HEK293 (cell line): ENCODE measurements around the gene USP3.

ENCODE experiments used
- CTCF ChIA-PET: fragments of 350-600 bp; formaldehyde crosslinking; extraction: SDS; loops from one replicate; lab custom pipeline; 2021; ENCODE audit warnings: antibody characterized with exemption; lab: Yijun Ruan, JAX
- POLR2A ChIA-PET: fragments of 300-600 bp; formaldehyde crosslinking; extraction: SDS; loops from one replicate; lab custom pipeline; 2020; ENCODE audit warnings: antibody characterized with exemption, inconsistent platforms; lab: Yijun Ruan, JAX
- H3K27ac ChIP-seq: fragments of 200-500 bp; sonication (Bioruptor generic); 2 replicates; pipeline ENCODE4 v1.5.1; 2014; ENCODE audit warnings: low read depth, low read length, control low read depth, inconsistent platforms; ENCODE audit errors: extremely low read depth
- H3K36me3 ChIP-seq, 2 experiments: fragments of 200-500 bp in 1 of 2; sonication (Bioruptor generic) in 1 of 2; 1 replicate in 1 of 2; 2 replicates in 1 of 2; pipeline ENCODE4 v1.5.1; 2014 to 2017; ENCODE audit warnings: inconsistent platforms in 2 of 2, low read length in 2 of 2; ENCODE audit not compliant: control insufficient read depth in 2 of 2, insufficient read depth in 1 of 2
- H3K4me1 ChIP-seq: fragments of 200-500 bp; sonication (Bioruptor generic); 2 replicates; pipeline ENCODE4 v1.5.1; 2014; ENCODE audit warnings: mild to moderate bottlenecking, low read length, inconsistent platforms; ENCODE audit not compliant: control insufficient read depth, insufficient read depth
- H3K4me3 ChIP-seq: 2 replicates; pipeline ENCODE4 v1.5.1; 2011; ENCODE audit warnings: low read depth, mild to moderate bottlenecking, control low read depth, low read length, moderate library complexity
- H3K9me3 ChIP-seq: fragments of 200-500 bp; sonication (Bioruptor generic); 2 replicates; pipeline ENCODE4 v1.5.1; 2014; ENCODE audit warnings: low read depth, low read length, inconsistent platforms; ENCODE audit not compliant: control insufficient read depth, insufficient read depth
- CTCF ChIP-seq: fragments of 450-650 bp; formaldehyde crosslinking; IDR thresholded peaks from 2 replicates; pipeline ENCODE4 v1.5.1; 2016; ENCODE audit warnings: missing biosample characterization, missing genetic modification characterization
- FEZF1 ChIP-seq: fragments of 450-650 bp; formaldehyde crosslinking; IDR thresholded peaks from 2 replicates; pipeline ENCODE4 v1.5.1; 2016; ENCODE audit warnings: missing biosample characterization, missing genetic modification characterization
- SP7 ChIP-seq: fragments of 450-650 bp; formaldehyde crosslinking; IDR thresholded peaks from 2 replicates; pipeline ENCODE4 v1.5.1; 2016; ENCODE audit warnings: missing biosample characterization, missing genetic modification characterization
- YY1 ChIP-seq: fragments of 450-650 bp; formaldehyde crosslinking; IDR thresholded peaks from 2 replicates; pipeline ENCODE4 v1.5.1; 2018; ENCODE audit warnings: missing biosample characterization, missing genetic modification characterization
- ZBTB17 ChIP-seq: fragments of 450-650 bp; formaldehyde crosslinking; IDR thresholded peaks from 2 replicates; pipeline ENCODE4 v1.5.1; 2016; ENCODE audit warnings: missing biosample characterization, missing genetic modification characterization
- ZBTB44 ChIP-seq: fragments of 450-650 bp; IDR thresholded peaks from 2 replicates; pipeline ENCODE4 v1.5.1; 2018; ENCODE audit warnings: missing biosample characterization, mild to moderate bottlenecking, missing genetic modification characterization
- ZBTB49 ChIP-seq: fragments of 450-650 bp; formaldehyde crosslinking; IDR thresholded peaks from 2 replicates; pipeline ENCODE4 v1.5.1; 2016; ENCODE audit warnings: missing biosample characterization, missing genetic modification characterization, low read depth
- ZBTB7A ChIP-seq: fragments of 450-650 bp; formaldehyde crosslinking; IDR thresholded peaks from 2 replicates; pipeline ENCODE4 v1.5.1; 2016; ENCODE audit warnings: low read depth, missing biosample characterization, missing genetic modification characterization
- ZNF138 ChIP-seq: fragments of 450-650 bp; formaldehyde crosslinking; IDR thresholded peaks from 2 replicates; pipeline ENCODE4 v1.5.1; 2016; ENCODE audit warnings: missing biosample characterization, missing genetic modification characterization, borderline replicate concordance
- ZNF146 ChIP-seq: fragments of 450-650 bp; formaldehyde crosslinking; IDR thresholded peaks from 2 replicates; pipeline ENCODE4 v1.5.1; 2016; ENCODE audit warnings: missing biosample characterization, missing genetic modification characterization
- ZNF16 ChIP-seq: fragments of 450-650 bp; formaldehyde crosslinking; IDR thresholded peaks from 2 replicates; pipeline ENCODE4 v1.5.1; 2016; ENCODE audit warnings: low read depth, missing biosample characterization, missing genetic modification characterization
- ZNF169 ChIP-seq: fragments of 450-650 bp; formaldehyde crosslinking; IDR thresholded peaks from 2 replicates; pipeline ENCODE4 v1.5.1; 2016; ENCODE audit warnings: missing biosample characterization, missing genetic modification characterization
- ZNF221 ChIP-seq: fragments of 450-650 bp; formaldehyde crosslinking; IDR thresholded peaks from 2 replicates; pipeline ENCODE4 v1.5.1; 2017; ENCODE audit warnings: missing biosample characterization, missing genetic modification characterization, borderline replicate concordance
- ZNF341 ChIP-seq: fragments of 450-650 bp; formaldehyde crosslinking; IDR thresholded peaks from 2 replicates; pipeline ENCODE4; 2016; ENCODE audit warnings: low read depth, missing biosample characterization, missing genetic modification characterization
- ZNF398 ChIP-seq: fragments of 450-650 bp; formaldehyde crosslinking; IDR thresholded peaks from 2 replicates; pipeline ENCODE4 v1.5.1; 2017; ENCODE audit warnings: missing biosample characterization, missing genetic modification characterization
- ZNF580 ChIP-seq: fragments of 450-650 bp; formaldehyde crosslinking; IDR thresholded peaks from 2 replicates; pipeline ENCODE4 v1.5.1; 2016; ENCODE audit warnings: missing biosample characterization, missing genetic modification characterization
- ZNF585B ChIP-seq: fragments of 450-650 bp; formaldehyde crosslinking; IDR thresholded peaks from 2 replicates; pipeline ENCODE4 v1.5.1; 2016; ENCODE audit warnings: missing biosample characterization, missing genetic modification characterization
- ZNF596 ChIP-seq: fragments of 450-650 bp; IDR thresholded peaks from 2 replicates; pipeline ENCODE4 v1.5.0; 2018; ENCODE audit warnings: missing biosample characterization, mild to moderate bottlenecking, missing genetic modification characterization, moderate library complexity
- ZNF610 ChIP-seq: fragments of 450-650 bp; formaldehyde crosslinking; IDR thresholded peaks from 2 replicates; pipeline ENCODE4 v1.5.1; 2016; ENCODE audit warnings: missing biosample characterization, missing genetic modification characterization, borderline replicate concordance
- ZNF664 ChIP-seq: fragments of 450-650 bp; formaldehyde crosslinking; IDR thresholded peaks from 2 replicates; pipeline ENCODE4 v1.5.1; 2016; ENCODE audit warnings: missing biosample characterization, missing genetic modification characterization

The USP3 gene

GRCh38 chr15:63610209-63610841 is 105.9 kb downstream of the USP3 start (continued):
- no peak for TF ChIP-seq ZNF169 (tag by site-specific recombination)
- peak; percentile 53 for TF ChIP-seq SP7 (tag by site-specific recombination)
- TF ChIP-seq FEZF1 (tag by site-specific recombination) = peak; percentile 80
- peak; percentile 68; the same call in 1 of the 2 replicates for TF ChIP-seq CTCF (tag by site-specific recombination)
- no peak for TF ChIP-seq YY1 (tag by site-specific recombination)
- TF ChIP-seq ZBTB44 = peak; percentile 84
- TF ChIP-seq ZNF664 (tag by site-specific recombination) = no peak
- TF ChIP-seq ZNF221 (tag by site-specific recombination) = no peak
- peak; percentile 74 for TF ChIP-seq ZBTB17 (tag by site-specific recombination)
- 0 out of 2 replicates have a peak, but pooled peaks have one; percentile 22 for TF ChIP-seq ZNF580 (tag by site-specific recombination)

- no peak for TF ChIP-seq ZNF585B (tag by site-specific recombination)
These were observed 106.8 kb downstream of the USP3 start for GRCh38 chr15:63611177-63611576.

GRCh38 chr15:63612300-63612699 is 107.9 kb downstream of the USP3 start:
- Histone ChIP-seq H3K36me3 (peaks cover 0 to 42% of the 10 kb centered on the region in 2 experiments; a peak in 2 of 3 replicates), H3K9me3 (no peaks in the 10 kb centered on the region), H3K4me1 (peaks cover 4% of the 10 kb centered on the region; the same call in 1 of the 2 replicates), H3K4me3 (no peak overlapping the region), H3K27ac (no peak overlapping the region)
- ChIA-PET POLR2A (no interaction called here), CTCF (interaction anchor here (1.1 to 1.4 kb wide), 2 partner anchors 455 to 541 kb away, joined by 3 read pairs; no protein-coding TSS in a partner anchor)
- TF ChIP-seq ZNF138 (tag by site-specific recombination) = no peak
- TF ChIP-seq ZNF596 (tag by site-specific recombination) = no peak
- TF ChIP-seq ZNF341 (tag by site-specific recombination) = no peak
- TF ChIP-seq ZBTB49 = no peak
- TF ChIP-seq ZNF16 (tag by site-specific recombination) = no peak
- TF ChIP-seq ZNF580 (tag by site-specific recombination) = no peak
- TF ChIP-seq ZNF146 (tag by site-specific recombination) = no peak
- TF ChIP-seq ZNF610 (tag by site-specific recombination) = no peak
- TF ChIP-seq ZNF398 (tag by site-specific recombination) = no peak
- TF ChIP-seq ZBTB7A (tag by site-specific recombination) = no peak

More at GRCh38 chr15:63611177-63611576, 106.8 kb downstream of the USP3 start:
- ChIA-PET POLR2A (no interaction called here), CTCF (interaction anchor here (0.6 to 3.2 kb wide), 8 partner anchors 32 to 542 kb away, joined by 3 to 12 read pairs (median 3); no protein-coding TSS in a partner anchor)
- Histone ChIP-seq H3K9me3 (no peaks in the 10 kb centered on the region), H3K36me3 (peaks cover 0 to 42% of the 10 kb centered on the region in 2 experiments; a peak in 2 of 3 replicates), H3K4me1 (peaks cover 4% of the 10 kb centered on the region; the same call in 1 of the 2 replicates), H3K4me3 (no peak overlapping the region), H3K27ac (no peak overlapping the region)
